Left ventricle myocardium inferior (tissue), 1 donor: Measurements from ENCODE around the gene TRIM71. TPM values are rescaled to one million over a fixed set of nuclear protein-coding genes. Genes with fewer than 3 reads are reported as not detected.
"Not testable (repeated sequence)": the region's sequence is repeated elsewhere in the genome, so short reads cannot be mapped to it uniquely, and the experiment has no call there.

Experiments
- DNase-seq: peaks from one replicate; pipeline ENCODE4 v3.0.0-alpha.2; 2020
- H3K27ac ChIP-seq: fragments of 200-600 bp; replicated peaks from 2 replicates; pipeline ENCODE4 v1.8.0; 2021
- H3K27me3 ChIP-seq: fragments of 200-600 bp; 2 replicates; pipeline ENCODE4 v1.8.0; 2021; ENCODE audit warnings: low read depth
- H3K36me3 ChIP-seq: fragments of 200-600 bp; 2 replicates; pipeline ENCODE4 v1.8.0; 2021
- H3K4me1 ChIP-seq: fragments of 200-600 bp; 2 replicates; pipeline ENCODE4 v1.8.0; 2021
- H3K4me3 ChIP-seq: fragments of 200-600 bp; 2 replicates; pipeline ENCODE4 v1.8.0; 2021; ENCODE audit warnings: mild to moderate bottlenecking, moderate library complexity
- H3K9me3 ChIP-seq: fragments of 200-600 bp; replicated peaks from 2 replicates; pipeline ENCODE4 v1.8.0; 2021
- intact Hi-C: fragments of 100-400 bp; cut with micrococcal nuclease; formaldehyde crosslinking; loops from one replicate; pipeline ENCODE4 v1.11.0; 2022
- total RNA-seq: library from RNA; stranded (reverse); fragmentation: NEBNext Ultra II Directional; extraction: Animal tissue kit (Norgen Biotek cat#: 25700); gene quantifications from one replicate; pipeline ENCODE4 v1.2.1, GENCODE V29; 2021
- TF ChIP-seq, protein P1 (sequence below): fragments of 200-600 bp; IDR thresholded peaks from 2 replicates; pipeline ENCODE4 v1.8.0; 2021; ENCODE audit warnings: antibody characterized with exemption, mild to moderate bottlenecking, borderline replicate concordance
- donor health status: DM: no; HTN: yes; CAD: no; lungs with severe emphysema.

Gene TRIM71
- total RNA-seq, 1 donor from 2014 or later: not detected

DNA sequence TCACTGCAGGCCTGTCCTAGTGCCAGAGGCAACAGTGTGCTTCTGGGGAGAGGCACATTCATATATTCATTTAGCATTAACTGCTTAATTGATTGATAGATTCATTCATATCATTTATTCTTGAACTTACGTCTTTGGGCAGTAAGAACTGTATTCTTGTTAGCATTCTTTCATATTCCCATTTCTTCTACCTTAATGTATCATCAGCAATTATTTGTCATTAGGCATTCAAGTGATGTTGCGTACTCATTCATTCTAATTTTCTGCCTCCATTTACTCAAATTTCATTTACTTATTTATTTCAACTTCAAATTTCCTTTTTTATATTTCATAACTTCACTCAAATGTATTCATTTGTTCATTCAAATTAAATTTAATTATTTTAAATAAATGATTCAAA is 102.1 kb downstream of the TRIM71 start:
- Histone ChIP-seq H3K4me3 (no peak overlapping the region), H3K27me3 (no peaks in the 10 kb centered on the region), H3K27ac (no peak overlapping the region), H3K9me3 (no peaks in the 10 kb centered on the region), H3K36me3 (no peaks in the 10 kb centered on the region), H3K4me1 (no peaks in the 10 kb centered on the region)
- TF ChIP-seq, protein P1, sequence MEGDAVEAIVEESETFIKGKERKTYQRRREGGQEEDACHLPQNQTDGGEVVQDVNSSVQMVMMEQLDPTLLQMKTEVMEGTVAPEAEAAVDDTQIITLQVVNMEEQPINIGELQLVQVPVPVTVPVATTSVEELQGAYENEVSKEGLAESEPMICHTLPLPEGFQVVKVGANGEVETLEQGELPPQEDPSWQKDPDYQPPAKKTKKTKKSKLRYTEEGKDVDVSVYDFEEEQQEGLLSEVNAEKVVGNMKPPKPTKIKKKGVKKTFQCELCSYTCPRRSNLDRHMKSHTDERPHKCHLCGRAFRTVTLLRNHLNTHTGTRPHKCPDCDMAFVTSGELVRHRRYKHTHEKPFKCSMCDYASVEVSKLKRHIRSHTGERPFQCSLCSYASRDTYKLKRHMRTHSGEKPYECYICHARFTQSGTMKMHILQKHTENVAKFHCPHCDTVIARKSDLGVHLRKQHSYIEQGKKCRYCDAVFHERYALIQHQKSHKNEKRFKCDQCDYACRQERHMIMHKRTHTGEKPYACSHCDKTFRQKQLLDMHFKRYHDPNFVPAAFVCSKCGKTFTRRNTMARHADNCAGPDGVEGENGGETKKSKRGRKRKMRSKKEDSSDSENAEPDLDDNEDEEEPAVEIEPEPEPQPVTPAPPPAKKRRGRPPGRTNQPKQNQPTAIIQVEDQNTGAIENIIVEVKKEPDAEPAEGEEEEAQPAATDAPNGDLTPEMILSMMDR: no peak
- intact Hi-C loops: no loop called here
- DNase-seq: no peak

DNA sequence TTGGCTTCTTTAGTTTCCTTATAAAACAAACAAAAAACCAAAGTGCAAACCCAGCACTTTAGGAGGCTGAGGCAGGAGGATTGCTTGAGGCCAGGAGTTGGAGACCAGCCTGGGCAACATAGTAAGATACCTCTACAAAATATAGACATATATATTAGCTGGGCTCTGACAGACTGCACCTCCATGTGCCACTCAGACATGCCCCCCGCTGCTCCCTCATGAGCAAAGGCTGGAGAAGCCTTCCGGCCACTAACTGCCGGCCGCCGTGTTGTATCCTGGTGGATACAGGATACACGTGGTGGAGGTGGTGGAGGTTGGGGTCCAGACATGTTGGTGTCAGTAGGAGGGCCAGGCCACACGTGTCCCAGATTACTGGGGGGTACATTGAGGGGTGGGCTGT is 104.3 kb downstream of the TRIM71 start:
- no peak overlapping the region for H3K27ac ChIP-seq
- no peaks in the 10 kb centered on the region for H3K9me3 ChIP-seq
- H3K4me3 ChIP-seq: no peak overlapping the region
- H3K27me3 ChIP-seq: no peaks in the 10 kb centered on the region
- TF ChIP-seq, protein P1: no peak
- no peak for DNase-seq
- no peaks in the 10 kb centered on the region for H3K36me3 ChIP-seq
- intact Hi-C loops: no loop called here
- no peaks in the 10 kb centered on the region for H3K4me1 ChIP-seq

DNA sequence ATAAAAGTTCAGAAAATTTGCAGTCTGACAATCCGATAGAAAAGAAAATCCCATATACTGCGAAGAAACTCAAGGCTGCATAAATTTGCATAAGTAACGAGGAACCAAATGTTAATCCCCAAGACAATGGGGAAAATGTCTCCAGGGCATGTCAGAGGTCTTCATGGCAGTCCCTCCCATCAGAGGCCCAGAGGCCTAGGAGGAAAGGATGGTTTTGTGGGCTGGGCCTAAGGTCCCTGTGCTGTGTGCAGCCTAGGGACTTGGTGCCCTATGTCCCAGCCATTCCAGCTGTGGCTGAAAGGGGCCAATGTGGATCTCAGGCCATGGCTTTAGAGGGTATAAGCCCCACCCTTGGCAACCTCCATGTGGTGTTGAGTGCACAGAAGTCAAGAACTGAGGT is 112.4 kb downstream of the TRIM71 start:
- H3K4me3 ChIP-seq: no peak overlapping the region
- no peaks in the 10 kb centered on the region for H3K36me3 ChIP-seq
- intact Hi-C loops: loop anchor here (10.0 kb wide), 1 partner anchor 195 kb away; no protein-coding TSS in a partner anchor
- H3K27ac ChIP-seq: no peak overlapping the region
- H3K27me3 ChIP-seq: no peaks in the 10 kb centered on the region
- no peaks in the 10 kb centered on the region for H3K9me3 ChIP-seq
- H3K4me1 ChIP-seq: no peaks in the 10 kb centered on the region
- TF ChIP-seq, protein P1: no peak
- DNase-seq: no peak

DNA sequence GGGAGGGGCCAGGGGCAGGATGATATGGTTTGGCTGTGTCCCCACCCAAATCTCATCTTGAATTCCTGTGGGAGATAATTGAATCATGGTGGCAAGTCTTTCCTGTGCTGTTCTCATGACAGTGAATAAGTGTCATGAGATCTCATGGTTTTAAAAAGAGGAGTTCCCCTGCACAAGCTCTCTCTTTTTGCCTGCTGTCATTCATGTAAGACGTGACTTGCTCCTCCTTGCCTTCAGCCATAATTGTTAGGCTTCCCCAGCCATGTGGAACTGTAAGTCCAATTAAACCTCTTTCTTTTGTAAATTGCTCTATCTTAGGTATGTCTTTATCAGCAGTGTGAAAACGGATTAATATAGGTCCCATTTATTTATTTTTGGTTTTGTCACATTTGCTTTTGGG is 113.5 kb downstream of the TRIM71 start:
- H3K27me3 ChIP-seq, H3K36me3 ChIP-seq, H3K27ac ChIP-seq, H3K9me3 ChIP-seq, H3K4me3 ChIP-seq, H3K4me1 ChIP-seq, DNase-seq: not testable (repeated sequence)
- intact Hi-C loops: loop anchor here (10.0 kb wide), 1 partner anchor 196 kb away; no protein-coding TSS in a partner anchor

DNA sequence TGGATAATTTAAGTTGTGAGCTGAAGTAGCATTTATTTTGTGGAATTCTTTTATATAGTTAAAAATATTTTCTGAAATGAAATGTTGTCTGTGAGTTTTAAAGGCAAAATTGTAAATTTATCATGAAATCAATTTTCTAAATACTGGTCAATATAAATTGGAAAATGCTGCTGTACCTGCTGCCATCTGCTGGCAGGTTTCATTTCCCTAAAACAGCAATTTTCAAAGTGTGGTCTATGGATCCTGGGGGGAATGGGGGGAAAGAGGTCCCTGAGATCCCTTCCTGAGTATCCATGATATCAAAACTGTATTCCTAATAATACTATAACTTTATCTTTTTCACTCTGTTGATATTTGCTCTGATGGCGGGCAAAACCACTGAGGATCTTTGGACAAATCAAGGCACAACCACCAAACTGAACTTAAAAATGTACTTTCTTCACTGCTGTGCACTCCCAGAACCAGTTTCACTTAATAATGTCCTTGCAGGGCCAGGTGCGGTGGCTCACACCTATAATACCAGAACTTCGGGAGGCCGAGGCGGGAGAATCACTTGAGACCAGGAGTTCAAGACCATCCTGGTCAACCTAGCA is 116.4 kb downstream of the TRIM71 start:
- no peak overlapping the region for H3K4me3 ChIP-seq
- intact Hi-C loops: loop anchor here (10.0 kb wide), 1 partner anchor 199 kb away; no protein-coding TSS in a partner anchor
- H3K27ac ChIP-seq: no peak overlapping the region
- no peaks in the 10 kb centered on the region for H3K36me3 ChIP-seq
- DNase-seq: no peak
- H3K27me3 ChIP-seq: no peaks in the 10 kb centered on the region
- H3K9me3 ChIP-seq: no peaks in the 10 kb centered on the region
- TF ChIP-seq, protein P1: peak; percentile 70
- H3K4me1 ChIP-seq: no peaks in the 10 kb centered on the region

DNA sequence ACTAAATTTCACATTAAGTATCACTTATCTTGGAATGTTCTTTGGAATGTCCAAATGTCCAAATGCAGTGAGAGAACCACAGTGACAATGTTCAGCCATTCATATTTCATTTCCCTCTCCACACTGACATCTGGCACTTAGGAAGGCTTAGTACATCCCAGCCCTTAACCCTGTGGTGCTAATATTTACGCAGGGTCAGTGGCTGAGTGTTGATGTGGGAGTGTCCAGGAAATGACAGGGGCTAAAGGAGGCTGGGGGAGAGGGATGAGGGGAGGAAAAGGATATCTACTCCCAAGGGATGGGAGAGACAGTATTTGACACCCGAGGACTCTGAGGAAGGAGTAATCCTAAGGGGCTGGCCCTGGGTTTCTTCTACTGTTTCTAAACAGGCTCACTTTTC is 119.5 kb downstream of the TRIM71 start:
- no peaks in the 10 kb centered on the region for H3K36me3 ChIP-seq
- intact Hi-C loops: loop anchor here (10.0 kb wide), 1 partner anchor 203 kb away; no protein-coding TSS in a partner anchor
- TF ChIP-seq, protein P1: no peak
- no peak for DNase-seq
- H3K27me3 ChIP-seq: no peaks in the 10 kb centered on the region
- H3K27ac ChIP-seq: no peak overlapping the region
- H3K4me1 ChIP-seq: no peaks in the 10 kb centered on the region
- no peaks in the 10 kb centered on the region for H3K9me3 ChIP-seq
- H3K4me3 ChIP-seq: no peak overlapping the region

DNA sequence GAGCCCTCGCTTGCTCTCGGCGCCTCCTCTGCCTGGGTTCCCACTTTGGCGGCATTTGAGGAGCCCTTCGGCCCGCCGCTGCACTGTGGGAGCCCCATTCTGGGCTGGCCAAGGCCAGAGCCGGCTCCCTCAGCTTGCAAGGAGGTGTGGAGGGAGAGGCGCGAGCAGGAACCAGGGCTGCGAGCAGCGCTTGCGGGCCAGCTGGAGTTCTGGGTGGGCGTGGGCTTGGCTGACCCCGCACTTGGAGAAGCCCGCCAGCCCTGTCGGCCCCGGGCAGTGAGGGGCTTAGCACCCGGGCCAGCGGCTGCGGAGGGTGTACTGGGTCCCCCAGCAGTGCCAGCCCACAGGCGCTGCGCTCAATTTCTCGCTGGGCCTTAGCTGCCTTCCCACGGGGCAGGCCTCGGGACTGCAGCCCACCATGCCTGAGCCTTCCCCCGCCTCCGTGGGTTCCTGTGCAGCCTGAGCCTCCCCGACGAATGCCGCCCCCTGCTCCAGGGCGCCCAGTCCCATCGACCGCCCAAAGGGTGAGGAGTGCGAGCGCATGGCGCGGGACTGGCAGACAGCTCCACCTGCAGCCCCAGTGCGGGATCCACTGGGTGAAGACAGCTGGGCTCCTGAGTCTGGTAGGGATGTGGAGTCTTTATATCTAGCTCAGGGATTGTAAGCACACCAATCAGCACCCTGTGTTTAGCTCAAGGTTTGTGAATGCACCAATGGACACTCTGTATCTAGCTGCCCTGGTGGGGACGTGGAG is 121.9 kb downstream of the TRIM71 start:
- H3K27ac ChIP-seq, H3K4me3 ChIP-seq, H3K27me3 ChIP-seq, DNase-seq, H3K4me1 ChIP-seq, H3K36me3 ChIP-seq, H3K9me3 ChIP-seq: not testable (repeated sequence)
- intact Hi-C loops: loop anchor here (10.0 kb wide), 1 partner anchor 205 kb away; no protein-coding TSS in a partner anchor
